Stimulated activated CD8-positive, alpha-beta memory T cell treated with anti-CD3 and anti-CD28 coated beads, Interleukin-4, amount 100 ng/mL, for 48 hours (primary cell): Measurements from ENCODE around the gene HLA-DOA.

ENCODE experiments used
- DNase-seq: peaks from one replicate; pipeline ENCODE4 v3.0.0-alpha.2; 2020

Gene HLA-DOA

GRCh38 chr6:33008944-33009861 is at the start of gene HLA-DOA:
HLA-DOA (minus strand) TSS chr6:33009591.
- peak; percentile 67 for DNase-seq

GRCh38 chr6:33057222-33058150 is 48.1 kb upstream of the HLA-DOA start:
- no peak for DNase-seq

- no peak for DNase-seq
These were observed 43.8 kb upstream of the HLA-DOA start for GRCh38 chr6:33053230-33053629.

GRCh38 chr6:33052627-33053026 is 43.2 kb upstream of the HLA-DOA start:
- no peak for DNase-seq

GRCh38 chr6:33050014-33050810 is 40.8 kb upstream of the HLA-DOA start:
- DNase-seq = no peak

GRCh38 chr6:33049323-33050013 is 40.1 kb upstream of the HLA-DOA start:
- no peak for DNase-seq

- DNase-seq = no peak
These were observed 30.8 kb upstream of the HLA-DOA start for GRCh38 chr6:33040157-33040556.

GRCh38 chr6:33036535-33036934 is 27.1 kb upstream of the HLA-DOA start:
- no peak for DNase-seq

GRCh38 chr6:33034554-33034953 is 25.2 kb upstream of the HLA-DOA start:
- DNase-seq = no peak

- no peak for DNase-seq
These were observed 20.9 kb upstream of the HLA-DOA start for GRCh38 chr6:33030245-33030644.

- no peak for DNase-seq
These were observed 20.2 kb upstream of the HLA-DOA start for GRCh38 chr6:33029328-33030184.

- no peak for DNase-seq
These were observed 18.9 kb upstream of the HLA-DOA start for GRCh38 chr6:33028220-33028849.

GRCh38 chr6:33024521-33024920 is 15.1 kb upstream of the HLA-DOA start:
- DNase-seq = no peak

GRCh38 chr6:33023536-33023935 is 14.1 kb upstream of the HLA-DOA start:
- no peak for DNase-seq

- no peak for DNase-seq
These were observed 12.5 kb upstream of the HLA-DOA start for GRCh38 chr6:33021917-33022316.

- DNase-seq = no peak
These were observed 10.0 kb upstream of the HLA-DOA start for GRCh38 chr6:33019372-33019771.

GRCh38 chr6:33018904-33019303 is 9.5 kb upstream of the HLA-DOA start:
- DNase-seq = peak; percentile 43

- no peak for DNase-seq
These were observed 9.0 kb upstream of the HLA-DOA start for GRCh38 chr6:33018418-33018817.

- no peak for DNase-seq
These were observed 8.4 kb upstream of the HLA-DOA start for GRCh38 chr6:33017694-33018353.

- DNase-seq = no peak
These were observed 7.6 kb upstream of the HLA-DOA start for GRCh38 chr6:33017018-33017417.
